Measurements from ENCODE around the gene COMMD9. TPM values are rescaled to one million over a fixed set of nuclear protein-coding genes. Genes with fewer than 3 reads are reported as not detected.
"Not testable (repeated sequence)": the region's sequence is repeated elsewhere in the genome, so short reads cannot be mapped to it uniquely, and the experiment has no call there.

The COMMD9 gene
- total RNA-seq: 50.9 TPM

GRCh38 chr11:36289226-36289852, at the start of gene COMMD9:
COMMD9 (minus strand) TSS chr11:36289424; CDS start chr11:36289412, 12 bp downstream.
- peak; percentile 70 to 94 (median 93) for DNase-seq (ENCODE audit: low read depth in 2 of 3, low spot score in 2 of 3)

GRCh38 chr11:36333897-36334296, 44.7 kb upstream of the COMMD9 start:
- peak in 1 of 3 donors; percentile 11 for DNase-seq (ENCODE audit: low read depth in 2 of 3, low spot score in 2 of 3)

- DNase-seq (ENCODE audit: low read depth in 2 of 3, low spot score in 2 of 3): no peak
Observed at GRCh38 chr11:36333468-36333867, 44.2 kb upstream of the COMMD9 start.

GRCh38 chr11:36330411-36330810, 41.2 kb upstream of the COMMD9 start:
- no peak for DNase-seq (ENCODE audit: low read depth in 2 of 3, low spot score in 2 of 3)

- DNase-seq (ENCODE audit: low read depth in 2 of 3, low spot score in 2 of 3): no peak
Observed at GRCh38 chr11:36328966-36329673, 39.9 kb upstream of the COMMD9 start.

- peak in 1 of 3 donors; percentile 12 for DNase-seq (ENCODE audit: low read depth in 2 of 3, low spot score in 2 of 3)
Observed at GRCh38 chr11:36326524-36327419, 37.5 kb upstream of the COMMD9 start.

GRCh38 chr11:36325403-36325802, 36.2 kb upstream of the COMMD9 start:
- DNase-seq (ENCODE audit: low read depth in 2 of 3, low spot score in 2 of 3): not testable (repeated sequence)

- DNase-seq (ENCODE audit: low read depth in 2 of 3, low spot score in 2 of 3): not testable (repeated sequence)
Observed at GRCh38 chr11:36324956-36325355, 35.7 kb upstream of the COMMD9 start.

GRCh38 chr11:36317992-36318391, 28.8 kb upstream of the COMMD9 start:
- no peak for DNase-seq (ENCODE audit: low read depth in 2 of 3, low spot score in 2 of 3)

GRCh38 chr11:36316049-36316448, 26.8 kb upstream of the COMMD9 start:
- no peak for DNase-seq (ENCODE audit: low read depth in 2 of 3, low spot score in 2 of 3)

- no peak for DNase-seq (ENCODE audit: low read depth in 2 of 3, low spot score in 2 of 3)
Observed at GRCh38 chr11:36314434-36314767, 25.2 kb upstream of the COMMD9 start.

- DNase-seq (ENCODE audit: low read depth in 2 of 3, low spot score in 2 of 3): no peak
Observed at GRCh38 chr11:36313750-36314433, 24.7 kb upstream of the COMMD9 start.

GRCh38 chr11:36312611-36313472, 23.6 kb upstream of the COMMD9 start:
- DNase-seq (ENCODE audit: low read depth in 2 of 3, low spot score in 2 of 3): no peak

GRCh38 chr11:36311926-36312595, 22.8 kb upstream of the COMMD9 start:
- no peak for DNase-seq (ENCODE audit: low read depth in 2 of 3, low spot score in 2 of 3)

GRCh38 chr11:36309779-36310178, 20.6 kb upstream of the COMMD9 start:
- DNase-seq (ENCODE audit: low read depth in 2 of 3, low spot score in 2 of 3): no peak

GRCh38 chr11:36308577-36308976, 19.4 kb upstream of the COMMD9 start:
- DNase-seq (ENCODE audit: low read depth in 2 of 3, low spot score in 2 of 3): no peak

GRCh38 chr11:36306888-36307287, 17.7 kb upstream of the COMMD9 start:
- DNase-seq (ENCODE audit: low read depth in 2 of 3, low spot score in 2 of 3): peak in 2 of 3 donors; percentile 37 to 71

- no peak for DNase-seq (ENCODE audit: low read depth in 2 of 3, low spot score in 2 of 3)
Observed at GRCh38 chr11:36305047-36305446, 15.8 kb upstream of the COMMD9 start.

- DNase-seq (ENCODE audit: low read depth in 2 of 3, low spot score in 2 of 3): no peak
Observed at GRCh38 chr11:36304351-36304750, 15.1 kb upstream of the COMMD9 start.

All from hematopoietic multipotent progenitor cell (in vitro differentiated cells).